HEK293 (cell line): ENCODE measurements around the gene CENPT.

ENCODE experiments used
- BCL11A ChIP-seq: fragments of 450-650 bp; formaldehyde crosslinking; IDR thresholded peaks from 2 replicates; pipeline ENCODE4 v1.5.1; 2016; ENCODE audit warnings: low read depth, missing biosample characterization, missing genetic modification characterization
- GLI4 ChIP-seq: fragments of 450-650 bp; formaldehyde crosslinking; IDR thresholded peaks from 2 replicates; pipeline ENCODE4 v1.5.1; 2016; ENCODE audit warnings: missing biosample characterization, missing genetic modification characterization
- GLIS1 ChIP-seq: fragments of 450-650 bp; formaldehyde crosslinking; IDR thresholded peaks from 2 replicates; pipeline ENCODE4 v1.5.1; 2016; ENCODE audit warnings: missing biosample characterization, missing genetic modification characterization
- HOXD13 ChIP-seq: sonication (generic); formaldehyde crosslinking; IDR thresholded peaks from 2 replicates; pipeline ENCODE4 v1.8.0; 2022; ENCODE audit warnings: missing genetic modification reagents, borderline replicate concordance
- IKZF3 ChIP-seq: fragments of 450-650 bp; IDR thresholded peaks from 2 replicates; pipeline ENCODE4 v1.5.0; 2018; ENCODE audit warnings: missing biosample characterization, mild to moderate bottlenecking, missing genetic modification characterization, moderate library complexity
- INSM2 ChIP-seq: fragments of 450-650 bp; formaldehyde crosslinking; IDR thresholded peaks from 2 replicates; pipeline ENCODE4 v1.5.1; 2016; ENCODE audit warnings: missing biosample characterization, missing genetic modification characterization
- KLF7 ChIP-seq: fragments of 450-650 bp; formaldehyde crosslinking; IDR thresholded peaks from 2 replicates; pipeline ENCODE4 v1.5.1; 2016; ENCODE audit warnings: missing biosample characterization, missing genetic modification characterization, borderline replicate concordance
- OSR2 ChIP-seq: fragments of 450-650 bp; formaldehyde crosslinking; IDR thresholded peaks from 2 replicates; pipeline ENCODE4 v1.5.1; 2016; ENCODE audit warnings: missing biosample characterization, missing genetic modification characterization
- ZBTB7A ChIP-seq: fragments of 450-650 bp; formaldehyde crosslinking; IDR thresholded peaks from 2 replicates; pipeline ENCODE4 v1.5.1; 2016; ENCODE audit warnings: low read depth, missing biosample characterization, missing genetic modification characterization
- ZEB2 ChIP-seq: fragments of 450-650 bp; formaldehyde crosslinking; IDR thresholded peaks from 2 replicates; pipeline ENCODE4 v1.5.1; 2016; ENCODE audit warnings: missing biosample characterization, missing genetic modification characterization
- ZNF146 ChIP-seq: fragments of 450-650 bp; formaldehyde crosslinking; IDR thresholded peaks from 2 replicates; pipeline ENCODE4 v1.5.1; 2016; ENCODE audit warnings: missing biosample characterization, missing genetic modification characterization
- ZNF155 ChIP-seq: fragments of 450-650 bp; formaldehyde crosslinking; IDR thresholded peaks from 2 replicates; pipeline ENCODE4 v1.5.1; 2016; ENCODE audit warnings: missing biosample characterization, missing genetic modification characterization
- ZNF174 ChIP-seq: fragments of 450-650 bp; formaldehyde crosslinking; IDR thresholded peaks from 2 replicates; pipeline ENCODE4 v1.5.0; 2017; ENCODE audit warnings: missing biosample characterization, mild to moderate bottlenecking, missing genetic modification characterization
- ZNF24 ChIP-seq: fragments of 450-650 bp; formaldehyde crosslinking; IDR thresholded peaks from 2 replicates; pipeline ENCODE4 v1.5.1; 2016; ENCODE audit warnings: missing biosample characterization, missing genetic modification characterization
- ZNF521 ChIP-seq: fragments of 450-650 bp; formaldehyde crosslinking; IDR thresholded peaks from 2 replicates; pipeline ENCODE4 v1.5.1; 2017; ENCODE audit warnings: missing biosample characterization, mild to moderate bottlenecking, missing genetic modification characterization
- ZNF580 ChIP-seq: fragments of 450-650 bp; formaldehyde crosslinking; IDR thresholded peaks from 2 replicates; pipeline ENCODE4 v1.5.1; 2016; ENCODE audit warnings: missing biosample characterization, missing genetic modification characterization
- ZNF785 ChIP-seq: fragments of 450-650 bp; formaldehyde crosslinking; IDR thresholded peaks from 2 replicates; pipeline ENCODE4 v1.5.1; 2016; ENCODE audit warnings: missing biosample characterization, missing genetic modification characterization
- ZSCAN16 ChIP-seq: fragments of 450-650 bp; formaldehyde crosslinking; IDR thresholded peaks from 2 replicates; pipeline ENCODE4 v1.5.1; 2016; ENCODE audit warnings: missing biosample characterization, missing genetic modification characterization
- ZSCAN23 ChIP-seq: fragments of 450-650 bp; formaldehyde crosslinking; IDR thresholded peaks from 2 replicates; pipeline ENCODE4 v1.5.1; 2016; ENCODE audit warnings: missing biosample characterization, missing genetic modification characterization
- ZSCAN4 ChIP-seq: fragments of 450-650 bp; formaldehyde crosslinking; IDR thresholded peaks from 2 replicates; pipeline ENCODE4 v1.5.1; 2017; ENCODE audit warnings: missing biosample characterization, missing genetic modification characterization
- TF ChIP-seq, protein P1 (sequence below): fragments of 450-650 bp; IDR thresholded peaks from 2 replicates; pipeline ENCODE4 v1.5.1; 2018; ENCODE audit warnings: missing biosample characterization, missing genetic modification characterization
- TF ChIP-seq, protein P2 (sequence below): fragments of 450-650 bp; formaldehyde crosslinking; optimal IDR thresholded peaks from 2 replicates; pipeline ENCODE3; 2016; ENCODE audit warnings: missing biosample characterization, mild to moderate bottlenecking, missing genetic modification characterization
- TF ChIP-seq, protein P3 (sequence below): fragments of 450-650 bp; formaldehyde crosslinking; IDR thresholded peaks from 2 replicates; pipeline ENCODE4 v1.5.1; 2016; ENCODE audit warnings: missing biosample characterization, missing genetic modification characterization
- TF ChIP-seq, protein P4 (sequence below): fragments of 450-650 bp; formaldehyde crosslinking; IDR thresholded peaks from 2 replicates; pipeline ENCODE4 v1.5.1; 2017; ENCODE audit warnings: missing biosample characterization, missing genetic modification characterization
- TF ChIP-seq, protein P5 (sequence below): fragments of 450-650 bp; formaldehyde crosslinking; IDR thresholded peaks from 2 replicates; pipeline ENCODE4 v1.5.1; 2016; ENCODE audit warnings: missing biosample characterization, missing genetic modification characterization

CENPT gene

GRCh38 chr16:67872631-67873434, 25.3 kb upstream of the CENPT start, which contains the start of gene EDC4 (continued):
- TF ChIP-seq, protein P1, sequence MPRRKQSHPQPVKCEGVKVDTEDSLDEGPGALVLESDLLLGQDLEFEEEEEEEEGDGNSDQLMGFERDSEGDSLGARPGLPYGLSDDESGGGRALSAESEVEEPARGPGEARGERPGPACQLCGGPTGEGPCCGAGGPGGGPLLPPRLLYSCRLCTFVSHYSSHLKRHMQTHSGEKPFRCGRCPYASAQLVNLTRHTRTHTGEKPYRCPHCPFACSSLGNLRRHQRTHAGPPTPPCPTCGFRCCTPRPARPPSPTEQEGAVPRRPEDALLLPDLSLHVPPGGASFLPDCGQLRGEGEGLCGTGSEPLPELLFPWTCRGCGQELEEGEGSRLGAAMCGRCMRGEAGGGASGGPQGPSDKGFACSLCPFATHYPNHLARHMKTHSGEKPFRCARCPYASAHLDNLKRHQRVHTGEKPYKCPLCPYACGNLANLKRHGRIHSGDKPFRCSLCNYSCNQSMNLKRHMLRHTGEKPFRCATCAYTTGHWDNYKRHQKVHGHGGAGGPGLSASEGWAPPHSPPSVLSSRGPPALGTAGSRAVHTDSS (tag by site-specific recombination) = peak; percentile 47; the same call in 1 of the 2 replicates
- TF ChIP-seq ZSCAN4 (tag by site-specific recombination) (no peak), INSM2 (tag by site-specific recombination) (peak; percentile 73), ZNF155 (tag by site-specific recombination) (no peak), ZSCAN23 (tag by site-specific recombination) (0 out of 2 replicates have a peak, but pooled peaks have one; percentile 53), BCL11A (tag by site-specific recombination) (peak; percentile 90), ZNF174 (tag by site-specific recombination) (no peak), GLIS1 (tag by site-specific recombination) (peak; percentile 60), OSR2 (tag by site-specific recombination) (0 out of 2 replicates have a peak, but pooled peaks have one; percentile 18), ZNF521 (tag by site-specific recombination) (no peak), HOXD13 (CRISPR knock-in tag) (0 out of 2 replicates have a peak, but pooled peaks have one; percentile 6), ZNF580 (tag by site-specific recombination) (peak; percentile 99), ZNF146 (tag by site-specific recombination) (no peak), IKZF3 (tag by site-specific recombination) (0 out of 2 replicates have a peak, but pooled peaks have one; percentile 17), ZNF785 (tag by site-specific recombination) (peak; percentile 43; the same call in 1 of the 2 replicates), GLI4 (tag by site-specific recombination) (peak; percentile 80; the same call in 1 of the 2 replicates), ZNF24 (no peak), ZBTB7A (tag by site-specific recombination) (0 out of 2 replicates have a peak, but pooled peaks have one; percentile 81), ZEB2 (tag by site-specific recombination) (peak; percentile 68), ZSCAN16 (tag by site-specific recombination) (0 out of 2 replicates have a peak, but pooled peaks have one; percentile 42), KLF7 (tag by site-specific recombination) (peak; percentile 90)
- TF ChIP-seq, protein P2, sequence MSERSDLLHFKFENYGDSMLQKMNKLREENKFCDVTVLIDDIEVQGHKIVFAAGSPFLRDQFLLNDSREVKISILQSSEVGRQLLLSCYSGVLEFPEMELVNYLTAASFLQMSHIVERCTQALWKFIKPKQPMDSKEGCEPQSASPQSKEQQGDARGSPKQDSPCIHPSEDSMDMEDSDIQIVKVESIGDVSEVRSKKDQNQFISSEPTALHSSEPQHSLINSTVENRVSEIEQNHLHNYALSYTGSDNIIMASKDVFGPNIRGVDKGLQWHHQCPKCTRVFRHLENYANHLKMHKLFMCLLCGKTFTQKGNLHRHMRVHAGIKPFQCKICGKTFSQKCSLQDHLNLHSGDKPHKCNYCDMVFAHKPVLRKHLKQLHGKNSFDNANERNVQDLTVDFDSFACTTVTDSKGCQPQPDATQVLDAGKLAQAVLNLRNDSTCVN (tag by site-specific recombination) = peak; percentile 65
- TF ChIP-seq, protein P3, sequence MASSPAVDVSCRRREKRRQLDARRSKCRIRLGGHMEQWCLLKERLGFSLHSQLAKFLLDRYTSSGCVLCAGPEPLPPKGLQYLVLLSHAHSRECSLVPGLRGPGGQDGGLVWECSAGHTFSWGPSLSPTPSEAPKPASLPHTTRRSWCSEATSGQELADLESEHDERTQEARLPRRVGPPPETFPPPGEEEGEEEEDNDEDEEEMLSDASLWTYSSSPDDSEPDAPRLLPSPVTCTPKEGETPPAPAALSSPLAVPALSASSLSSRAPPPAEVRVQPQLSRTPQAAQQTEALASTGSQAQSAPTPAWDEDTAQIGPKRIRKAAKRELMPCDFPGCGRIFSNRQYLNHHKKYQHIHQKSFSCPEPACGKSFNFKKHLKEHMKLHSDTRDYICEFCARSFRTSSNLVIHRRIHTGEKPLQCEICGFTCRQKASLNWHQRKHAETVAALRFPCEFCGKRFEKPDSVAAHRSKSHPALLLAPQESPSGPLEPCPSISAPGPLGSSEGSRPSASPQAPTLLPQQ (tag by site-specific recombination) = peak; percentile 97
- TF ChIP-seq, protein P4, sequence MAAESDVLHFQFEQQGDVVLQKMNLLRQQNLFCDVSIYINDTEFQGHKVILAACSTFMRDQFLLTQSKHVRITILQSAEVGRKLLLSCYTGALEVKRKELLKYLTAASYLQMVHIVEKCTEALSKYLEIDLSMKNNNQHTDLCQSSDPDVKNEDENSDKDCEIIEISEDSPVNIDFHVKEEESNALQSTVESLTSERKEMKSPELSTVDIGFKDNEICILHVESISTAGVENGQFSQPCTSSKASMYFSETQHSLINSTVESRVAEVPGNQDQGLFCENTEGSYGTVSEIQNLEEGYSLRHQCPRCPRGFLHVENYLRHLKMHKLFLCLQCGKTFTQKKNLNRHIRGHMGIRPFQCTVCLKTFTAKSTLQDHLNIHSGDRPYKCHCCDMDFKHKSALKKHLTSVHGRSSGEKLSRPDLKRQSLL (tag by site-specific recombination) = peak; percentile 61; the same call in 1 of the 2 replicates
- TF ChIP-seq, protein P5, sequence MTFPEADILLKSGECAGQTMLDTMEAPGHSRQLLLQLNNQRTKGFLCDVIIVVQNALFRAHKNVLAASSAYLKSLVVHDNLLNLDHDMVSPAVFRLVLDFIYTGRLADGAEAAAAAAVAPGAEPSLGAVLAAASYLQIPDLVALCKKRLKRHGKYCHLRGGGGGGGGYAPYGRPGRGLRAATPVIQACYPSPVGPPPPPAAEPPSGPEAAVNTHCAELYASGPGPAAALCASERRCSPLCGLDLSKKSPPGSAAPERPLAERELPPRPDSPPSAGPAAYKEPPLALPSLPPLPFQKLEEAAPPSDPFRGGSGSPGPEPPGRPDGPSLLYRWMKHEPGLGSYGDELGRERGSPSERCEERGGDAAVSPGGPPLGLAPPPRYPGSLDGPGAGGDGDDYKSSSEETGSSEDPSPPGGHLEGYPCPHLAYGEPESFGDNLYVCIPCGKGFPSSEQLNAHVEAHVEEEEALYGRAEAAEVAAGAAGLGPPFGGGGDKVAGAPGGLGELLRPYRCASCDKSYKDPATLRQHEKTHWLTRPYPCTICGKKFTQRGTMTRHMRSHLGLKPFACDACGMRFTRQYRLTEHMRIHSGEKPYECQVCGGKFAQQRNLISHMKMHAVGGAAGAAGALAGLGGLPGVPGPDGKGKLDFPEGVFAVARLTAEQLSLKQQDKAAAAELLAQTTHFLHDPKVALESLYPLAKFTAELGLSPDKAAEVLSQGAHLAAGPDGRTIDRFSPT (tag by site-specific recombination) = no peak
